Activated T-cell treated with anti-CD3 and anti-CD28 coated beads, Interleukin-2, amount 50 U/mL, for 1 hour (primary cell): ENCODE measurements around the gene DYTN.

Source experiments
- DNase-seq: peaks from one replicate; pipeline ENCODE4 v3.0.0-alpha.2; 2020

Gene DYTN

GRCh38 chr2:206696910-206697309 lies 21.3 kb downstream of the DYTN start:
- DNase-seq = no peak

GRCh38 chr2:206693399-206694137 lies 24.6 kb downstream of the DYTN start:
- no peak for DNase-seq

GRCh38 chr2:206692971-206693370 lies 25.2 kb downstream of the DYTN start:
- no peak for DNase-seq

DNA sequence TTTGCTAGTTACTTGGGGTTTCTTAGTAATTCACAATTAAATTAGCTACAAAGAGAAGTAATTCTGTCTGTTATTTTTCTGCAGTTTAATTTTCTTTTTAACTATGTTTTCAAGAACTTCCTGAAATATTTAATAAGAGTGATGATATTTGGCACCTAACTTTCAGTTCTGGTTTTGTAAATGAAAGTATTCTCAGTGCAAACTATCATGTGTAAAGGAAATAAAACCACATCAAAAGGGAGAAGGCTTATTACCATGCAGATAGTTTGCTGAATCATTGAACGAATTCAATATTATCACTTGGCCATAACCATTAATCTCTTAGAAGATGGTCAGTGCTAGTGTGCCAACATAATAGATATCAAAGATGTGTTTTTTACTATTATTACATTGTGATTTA lies 29.2 kb downstream of the DYTN start:
- DNase-seq = no peak

DNA sequence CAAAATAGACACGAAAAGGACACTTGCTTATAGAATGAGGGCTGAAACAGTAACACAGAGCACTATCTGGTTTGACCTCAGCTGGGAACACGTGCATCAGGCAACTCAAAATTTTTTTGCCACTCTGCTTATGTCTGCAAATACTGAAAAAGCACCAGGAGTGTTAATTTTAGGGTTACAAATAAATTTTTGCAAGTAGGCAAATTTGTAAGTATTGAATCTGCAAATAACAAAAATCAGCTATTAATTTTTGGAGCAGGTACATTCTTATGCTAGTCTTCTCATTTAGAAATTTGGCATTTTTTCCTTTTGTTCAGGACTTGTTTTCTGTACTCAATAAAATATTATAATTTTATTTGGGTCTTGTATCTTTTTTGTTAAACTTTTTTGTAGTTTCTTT lies 29.7 kb downstream of the DYTN start:
- DNase-seq = no peak

GRCh38 chr2:206683546-206683945 lies 34.6 kb downstream of the DYTN start:
- no peak for DNase-seq

GRCh38 chr2:206670531-206671319 lies 47.5 kb downstream of the DYTN start:
- no peak for DNase-seq

- no peak for DNase-seq
Measured at GRCh38 chr2:206665251-206665650, 52.9 kb downstream of the DYTN start.

DNA sequence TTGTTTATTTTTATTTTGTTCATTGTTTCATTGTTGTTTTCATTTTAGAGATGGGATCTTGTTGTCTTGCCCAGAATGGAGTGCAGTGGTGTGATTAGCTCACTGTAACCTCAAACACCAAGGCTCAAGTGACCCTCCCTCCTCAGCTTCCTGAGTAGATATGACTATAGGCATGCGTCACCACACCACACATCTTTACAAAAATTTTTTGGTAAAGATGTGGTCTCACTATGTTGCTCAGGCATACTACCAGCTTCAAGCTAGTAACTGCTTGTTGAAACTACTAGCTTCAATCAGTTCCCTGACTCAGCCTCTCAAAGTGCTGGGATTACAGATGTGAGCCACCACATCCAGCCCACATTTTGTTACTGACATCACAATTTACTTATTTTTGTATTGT lies 61.1 kb downstream of the DYTN start:
- DNase-seq = no peak

- DNase-seq = no peak
Measured at GRCh38 chr2:206647985-206648384, 70.2 kb downstream of the DYTN start.

GRCh38 chr2:206642075-206643025 lies 75.8 kb downstream of the DYTN start, which contains the start of gene FAM237A:
FAM237A (plus strand) TSS chr2:206642487; CDS start chr2:206644237, 1,750 bp downstream.
- DNase-seq = no peak

- no peak for DNase-seq
Measured at GRCh38 chr2:206641226-206641625, 77.0 kb downstream of the DYTN start.

DNA sequence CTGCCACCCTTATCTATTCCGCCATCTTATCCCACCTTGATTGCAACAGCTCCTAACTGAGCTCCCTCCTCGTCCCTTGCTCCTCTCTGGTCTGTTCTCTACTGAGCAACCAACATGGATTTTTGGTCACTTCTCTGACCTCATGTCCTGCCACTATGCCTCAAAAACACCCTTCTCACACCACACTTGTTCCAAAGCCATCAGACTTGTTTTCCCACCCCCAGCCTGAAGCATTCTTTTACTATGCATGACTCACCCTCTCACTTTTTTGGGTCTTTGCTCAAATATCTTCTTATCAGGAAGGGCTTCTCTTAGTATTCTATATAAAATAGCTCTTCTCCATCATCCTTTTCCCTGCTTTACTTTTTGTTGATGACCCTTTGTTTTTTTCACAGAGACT lies 78.6 kb downstream of the DYTN start:
- no peak for DNase-seq

DNA sequence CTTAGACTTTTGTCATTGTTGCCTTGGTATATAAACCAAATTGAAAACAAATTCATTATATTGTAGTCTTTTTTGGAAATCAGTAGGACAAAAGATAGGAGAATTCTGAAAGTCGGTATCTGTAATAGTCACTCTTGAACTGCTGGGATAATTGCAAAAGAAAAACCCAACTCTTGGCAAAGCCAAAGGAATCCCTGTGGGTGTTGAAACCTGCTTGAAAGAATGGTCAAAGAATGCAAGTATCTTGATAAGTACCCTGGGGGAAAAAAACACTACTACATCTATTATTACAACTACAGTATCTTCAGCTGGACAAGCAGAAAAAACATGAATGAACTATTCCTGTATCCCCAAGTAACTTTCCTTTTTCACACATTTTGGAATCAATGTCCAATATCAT lies 83.2 kb downstream of the DYTN start:
- no peak for DNase-seq

GRCh38 chr2:206631340-206631739 lies 86.9 kb downstream of the DYTN start:
- DNase-seq = no peak

- no peak for DNase-seq
Measured at GRCh38 chr2:206627632-206628031, 90.6 kb downstream of the DYTN start.

DNA sequence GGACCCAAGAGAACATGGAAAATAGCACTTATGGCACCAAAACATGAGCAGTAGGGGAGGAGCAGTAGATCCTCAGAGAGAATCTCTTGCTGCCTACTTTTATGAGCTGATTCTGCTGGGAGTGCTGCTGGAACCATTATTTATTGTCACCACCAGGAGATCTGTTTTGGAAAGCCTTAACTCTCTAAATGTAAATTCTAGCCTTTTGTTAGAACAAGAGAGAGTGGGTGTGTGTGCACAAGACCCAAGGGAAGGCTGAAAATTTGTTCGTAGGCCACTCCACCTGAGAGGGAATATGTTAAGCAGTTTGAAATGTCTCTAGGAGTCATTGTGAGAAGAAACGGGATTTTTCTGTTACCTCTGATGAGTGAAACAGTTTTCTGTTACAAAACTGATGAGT lies 92.1 kb downstream of the DYTN start:
- no peak for DNase-seq

DNA sequence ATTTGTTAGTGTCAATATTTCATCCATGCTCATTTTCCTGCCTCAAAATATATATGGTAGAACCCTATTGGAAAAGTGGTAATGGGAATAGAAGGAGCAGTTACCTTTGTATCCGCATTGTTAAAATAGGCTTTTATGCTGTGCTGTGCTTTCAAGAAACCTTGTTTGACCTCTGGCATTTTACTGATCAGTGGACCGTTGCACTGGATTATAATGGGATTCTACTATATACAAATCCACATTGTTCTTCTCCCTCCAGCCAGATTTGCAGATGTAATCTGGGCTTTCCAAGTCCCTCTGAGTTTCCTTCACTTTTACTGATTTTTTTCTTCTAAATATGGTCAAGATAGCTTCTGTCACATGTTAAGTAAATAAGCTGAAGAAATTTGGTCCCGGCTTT lies 99.2 kb downstream of the DYTN start:
- no peak for DNase-seq

DNA sequence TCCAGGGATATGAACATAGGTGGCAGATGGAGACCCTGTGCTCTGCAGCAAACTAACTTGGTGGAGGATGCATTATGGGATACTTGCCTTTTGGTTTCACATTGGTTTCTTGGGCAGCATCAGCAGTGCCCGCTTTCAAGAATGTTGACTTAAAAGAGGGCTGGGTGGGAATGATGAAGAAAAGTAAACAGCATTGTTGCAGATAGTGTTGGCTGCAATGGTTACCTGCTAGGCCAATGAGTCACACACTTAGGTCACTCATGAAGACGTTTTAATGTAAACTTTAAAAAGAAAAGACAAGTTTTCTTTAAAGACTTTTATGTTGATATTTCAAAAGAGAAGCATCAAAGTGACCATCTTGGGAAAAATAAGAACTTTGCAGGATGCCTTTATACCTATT lies 102.0 kb downstream of the DYTN start:
- DNase-seq = no peak

- DNase-seq = no peak
Measured at GRCh38 chr2:206615417-206616089, 102.6 kb downstream of the DYTN start.

GRCh38 chr2:206614811-206615210 lies 103.4 kb downstream of the DYTN start:
- DNase-seq = no peak

DNA sequence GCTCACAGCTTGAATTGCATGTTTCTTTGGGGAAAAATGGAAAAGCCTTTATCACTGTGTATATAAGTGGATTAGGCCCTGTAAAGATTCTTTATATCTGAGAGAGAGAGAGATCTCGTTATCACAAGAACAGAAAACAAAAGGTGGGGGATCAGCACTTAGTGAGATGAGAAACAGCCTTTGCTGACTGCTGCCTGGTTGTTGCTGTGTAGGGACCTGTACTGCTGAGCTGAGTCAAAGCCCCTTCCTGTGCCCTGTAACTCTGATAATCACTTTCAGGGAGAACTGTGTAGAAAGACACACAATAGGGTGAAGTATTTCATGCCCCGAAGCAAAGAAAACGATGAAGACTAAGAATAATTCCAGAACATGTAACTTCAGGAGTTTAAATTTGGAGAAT lies 106.5 kb downstream of the DYTN start:
- DNase-seq = no peak

GRCh38 chr2:206611191-206611590 lies 107.0 kb downstream of the DYTN start:
- no peak for DNase-seq
